ENCODE results near the gene SPRR5. TPM values are rescaled to one million over a fixed set of nuclear protein-coding genes. Genes with fewer than 3 reads are reported as not detected.

Gene SPRR5
- total RNA-seq, 2 donors from 2014 or later = not detected

- no peaks in the 10 kb centered on the region for H3K4me1 Mint-ChIP-seq
- H3K27ac Mint-ChIP-seq = no peak overlapping the region
- no peaks in the 10 kb centered on the region for H3K9me3 ChIP-seq (ENCODE audit: control insufficient read depth, low read length, poor library complexity, severe bottlenecking)
- ATAC-seq = no peak
- no peak for DNase-seq
- H3K36me3 Mint-ChIP-seq (ENCODE audit: low read depth) = peaks cover 2% of the 10 kb centered on the region
- H3K27me3 Mint-ChIP-seq = peaks cover 52% of the 10 kb centered on the region
- H3K4me3 Mint-ChIP-seq = peak overlapping the region; percentile 36
These were observed 27.9 kb upstream of the SPRR5 start for GRCh38 chr1:152919071-152919470.

GRCh38 chr1:152924191-152924590 is 22.8 kb upstream of the SPRR5 start:
- Mint-ChIP-seq H3K27ac (no peak overlapping the region), H3K27me3 (peaks cover 42% of the 10 kb centered on the region), H3K36me3 (ENCODE audit: low read depth) (peaks cover 2% of the 10 kb centered on the region), H3K4me3 (no peak overlapping the region), H3K4me1 (no peaks in the 10 kb centered on the region)
- DNase-seq = no peak
- no peaks in the 10 kb centered on the region for H3K9me3 ChIP-seq (ENCODE audit: control insufficient read depth, low read length, poor library complexity, severe bottlenecking)
- ATAC-seq = no peak

DNA sequence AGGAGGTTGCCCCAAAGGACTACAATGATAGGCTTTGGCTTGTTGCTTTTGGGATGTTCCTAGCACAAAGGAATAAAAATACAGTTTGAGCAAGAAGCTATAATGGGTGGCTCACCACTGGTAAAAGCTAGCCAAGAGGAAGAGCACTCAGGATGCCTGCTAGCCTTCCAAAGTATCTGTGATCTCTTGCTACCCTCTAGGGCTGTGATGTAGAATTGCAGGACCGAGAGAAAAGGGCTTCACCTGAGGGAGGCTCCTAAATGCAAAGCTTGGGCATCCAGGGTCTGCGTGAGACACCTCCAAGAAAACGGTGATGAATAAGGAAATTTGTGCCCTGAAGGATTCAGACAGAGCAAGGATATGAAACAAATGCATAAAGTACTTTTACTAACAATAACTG is 20.9 kb upstream of the SPRR5 start:
- H3K4me1 Mint-ChIP-seq = no peaks in the 10 kb centered on the region
- H3K27me3 Mint-ChIP-seq = peaks cover 45% of the 10 kb centered on the region
- ATAC-seq (no peak), DNase-seq (no peak)
- H3K27ac Mint-ChIP-seq = no peak overlapping the region
- H3K4me3 Mint-ChIP-seq = no peak overlapping the region
- peaks cover 2% of the 10 kb centered on the region for H3K36me3 Mint-ChIP-seq (ENCODE audit: low read depth)
- no peaks in the 10 kb centered on the region for H3K9me3 ChIP-seq (ENCODE audit: control insufficient read depth, low read length, poor library complexity, severe bottlenecking)

DNA sequence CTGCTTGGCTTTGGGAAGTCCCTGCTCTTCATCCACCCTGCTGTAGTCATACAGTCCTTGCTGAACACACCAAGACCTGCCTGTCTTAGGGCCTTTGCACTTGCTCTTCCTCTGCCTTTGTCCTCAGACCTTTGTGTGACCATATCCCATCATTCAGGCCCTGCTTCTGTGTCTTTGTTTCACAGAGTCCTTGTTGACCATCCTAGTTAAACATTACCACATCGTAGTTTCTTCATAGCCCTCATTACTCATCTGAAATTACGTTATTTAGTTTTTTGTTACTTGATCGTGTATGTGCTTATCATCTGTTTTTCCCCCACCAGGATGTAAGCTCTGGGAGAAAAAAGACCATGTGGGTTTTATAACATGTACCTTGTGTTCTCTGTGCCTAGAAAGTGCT is 18.3 kb upstream of the SPRR5 start:
- ATAC-seq = no peak
- H3K4me1 Mint-ChIP-seq = no peaks in the 10 kb centered on the region
- no peak for DNase-seq
- no peak overlapping the region for H3K4me3 Mint-ChIP-seq
- H3K27me3 Mint-ChIP-seq = peaks cover 33% of the 10 kb centered on the region
- H3K27ac Mint-ChIP-seq = no peak overlapping the region
- H3K36me3 Mint-ChIP-seq (ENCODE audit: low read depth) = peaks cover 2% of the 10 kb centered on the region
- H3K9me3 ChIP-seq (ENCODE audit: control insufficient read depth, low read length, poor library complexity, severe bottlenecking) = no peaks in the 10 kb centered on the region

DNA sequence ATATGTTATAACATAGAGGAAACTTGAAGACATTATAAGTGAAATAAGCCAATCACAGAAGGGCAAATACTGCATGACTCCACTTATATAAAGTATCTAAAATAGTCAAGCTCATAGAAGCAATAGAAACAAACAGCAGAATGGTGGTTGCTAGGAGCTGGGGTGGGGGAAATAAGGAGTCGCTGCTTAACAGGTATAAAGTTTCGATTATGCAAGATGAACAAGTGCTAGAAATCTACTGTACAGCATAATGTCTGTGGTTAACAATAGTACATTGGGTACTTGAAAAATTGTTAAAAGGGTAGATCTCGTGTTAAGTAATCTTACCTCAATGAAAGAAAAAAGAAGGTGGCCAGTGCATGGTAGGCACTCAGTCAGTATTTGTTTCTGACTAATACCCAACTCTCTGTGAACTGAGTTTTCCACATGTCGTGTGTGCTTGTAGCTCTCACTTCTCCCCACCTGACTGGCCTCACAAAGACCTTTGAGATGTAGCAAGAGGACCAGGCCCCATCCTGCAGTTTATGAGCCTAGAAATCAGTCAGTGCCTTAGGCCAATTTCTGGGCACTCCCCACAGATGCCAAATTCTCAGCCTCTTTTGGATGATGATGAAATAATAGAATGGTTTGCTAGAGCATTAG is 14.7 kb upstream of the SPRR5 start:
- Mint-ChIP-seq H3K36me3 (ENCODE audit: low read depth) (no peaks in the 10 kb centered on the region), H3K4me1 (no peaks in the 10 kb centered on the region), H3K27ac (no peak overlapping the region), H3K27me3 (peaks cover 39% of the 10 kb centered on the region), H3K4me3 (no peak overlapping the region)
- H3K9me3 ChIP-seq (ENCODE audit: control insufficient read depth, low read length, poor library complexity, severe bottlenecking) = no peaks in the 10 kb centered on the region
- DNase-seq = no peak
- ATAC-seq = no peak

DNA sequence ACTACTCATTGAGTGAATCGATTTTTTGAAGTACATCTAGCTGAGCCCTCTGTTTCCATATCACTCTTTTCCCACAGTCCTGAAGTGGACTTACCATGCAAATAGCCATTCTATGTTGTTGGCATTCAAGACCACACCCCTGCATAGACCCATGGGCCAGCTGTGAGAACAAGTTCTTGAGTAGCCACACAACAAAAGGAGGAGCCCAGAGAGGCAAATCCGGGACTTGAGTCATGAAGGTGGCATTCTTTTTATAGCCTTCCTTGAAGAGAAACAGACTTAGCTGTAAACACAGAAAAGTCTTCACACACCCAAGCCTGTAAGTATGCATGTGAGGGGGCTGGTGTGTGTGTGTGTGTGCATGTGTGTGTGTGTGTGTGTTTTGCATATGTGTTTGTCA is 13.8 kb upstream of the SPRR5 start:
- Mint-ChIP-seq H3K4me1 (no peaks in the 10 kb centered on the region), H3K27me3 (peaks cover 39% of the 10 kb centered on the region), H3K36me3 (ENCODE audit: low read depth) (no peaks in the 10 kb centered on the region), H3K27ac (no peak overlapping the region), H3K4me3 (no peak overlapping the region)
- DNase-seq = no peak
- no peak for ATAC-seq
- H3K9me3 ChIP-seq (ENCODE audit: control insufficient read depth, low read length, poor library complexity, severe bottlenecking) = no peaks in the 10 kb centered on the region

DNA sequence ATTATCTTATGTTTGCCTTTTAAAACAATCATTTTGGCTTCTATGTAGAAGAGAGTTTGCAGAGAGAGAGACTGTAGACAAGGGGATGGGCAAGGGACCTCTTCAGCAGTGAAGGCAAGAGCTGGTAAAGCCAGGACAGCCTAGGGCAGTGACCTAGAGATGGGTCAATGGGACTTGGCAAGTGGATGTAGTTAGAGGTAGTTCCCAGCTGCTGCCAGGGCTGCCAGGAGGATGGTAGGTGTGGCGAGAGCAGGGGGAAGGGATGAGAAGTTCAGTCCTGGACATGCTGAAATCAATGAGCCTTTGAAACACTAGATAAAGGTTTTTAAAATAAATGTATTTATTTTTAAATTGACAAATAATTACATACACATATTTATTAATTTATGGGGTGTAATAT is 6.4 kb upstream of the SPRR5 start:
- ATAC-seq = no peak
- no peaks in the 10 kb centered on the region for H3K9me3 ChIP-seq (ENCODE audit: control insufficient read depth, low read length, poor library complexity, severe bottlenecking)
- no peak for DNase-seq
- no peaks in the 10 kb centered on the region for H3K4me1 Mint-ChIP-seq
- H3K27ac Mint-ChIP-seq = no peak overlapping the region
- H3K27me3 Mint-ChIP-seq = peaks cover 24% of the 10 kb centered on the region
- H3K4me3 Mint-ChIP-seq = no peak overlapping the region
- peaks cover 3% of the 10 kb centered on the region for H3K36me3 Mint-ChIP-seq (ENCODE audit: low read depth)

DNA sequence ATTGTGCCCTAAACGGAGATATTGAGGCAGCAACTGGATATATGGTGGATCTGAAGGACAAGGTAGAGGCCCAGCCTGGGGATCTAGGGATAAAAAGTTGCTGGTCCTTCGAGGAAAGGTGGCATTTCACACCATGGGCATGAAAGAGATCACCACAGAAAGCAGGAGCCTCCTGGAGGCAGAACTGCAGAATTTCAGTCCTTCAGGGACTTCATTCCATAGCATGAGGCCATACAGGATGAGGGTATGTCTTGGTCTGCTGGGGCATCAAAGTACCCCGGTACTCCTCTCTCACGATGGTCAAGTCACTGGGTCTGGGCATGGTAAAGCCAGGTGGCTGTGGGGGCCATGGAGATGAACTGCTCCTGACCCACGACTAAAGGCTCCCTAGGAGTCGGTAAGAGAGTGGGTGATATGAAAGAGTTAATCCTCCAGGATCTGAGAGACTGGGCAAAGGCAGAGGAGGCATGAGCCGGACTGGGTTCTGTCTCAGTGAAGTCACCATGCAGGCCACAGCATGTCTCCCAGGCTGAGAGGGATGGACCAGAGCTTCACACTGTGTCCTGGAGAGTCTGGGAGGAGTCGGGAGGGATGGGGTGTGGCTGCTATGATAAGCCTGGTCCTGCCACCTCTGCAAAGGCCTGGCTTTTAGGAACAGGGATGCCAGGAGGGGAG is 5.8 kb upstream of the SPRR5 start:
- no peak for ATAC-seq
- no peaks in the 10 kb centered on the region for H3K9me3 ChIP-seq (ENCODE audit: control insufficient read depth, low read length, poor library complexity, severe bottlenecking)
- H3K36me3 Mint-ChIP-seq (ENCODE audit: low read depth) = peaks cover 3% of the 10 kb centered on the region
- peaks cover 24% of the 10 kb centered on the region for H3K27me3 Mint-ChIP-seq
- no peak overlapping the region for H3K27ac Mint-ChIP-seq
- H3K4me1 Mint-ChIP-seq = no peaks in the 10 kb centered on the region
- H3K4me3 Mint-ChIP-seq = no peak overlapping the region
- DNase-seq = no peak

GRCh38 chr1:152942161-152942560 is 4.8 kb upstream of the SPRR5 start:
- Mint-ChIP-seq H3K27me3 (peaks cover 33% of the 10 kb centered on the region), H3K4me3 (no peak overlapping the region), H3K36me3 (ENCODE audit: low read depth) (peaks cover 3% of the 10 kb centered on the region), H3K27ac (no peak overlapping the region), H3K4me1 (no peaks in the 10 kb centered on the region)
- DNase-seq = no peak
- no peak for ATAC-seq
- no peaks in the 10 kb centered on the region for H3K9me3 ChIP-seq (ENCODE audit: control insufficient read depth, low read length, poor library complexity, severe bottlenecking)

DNA sequence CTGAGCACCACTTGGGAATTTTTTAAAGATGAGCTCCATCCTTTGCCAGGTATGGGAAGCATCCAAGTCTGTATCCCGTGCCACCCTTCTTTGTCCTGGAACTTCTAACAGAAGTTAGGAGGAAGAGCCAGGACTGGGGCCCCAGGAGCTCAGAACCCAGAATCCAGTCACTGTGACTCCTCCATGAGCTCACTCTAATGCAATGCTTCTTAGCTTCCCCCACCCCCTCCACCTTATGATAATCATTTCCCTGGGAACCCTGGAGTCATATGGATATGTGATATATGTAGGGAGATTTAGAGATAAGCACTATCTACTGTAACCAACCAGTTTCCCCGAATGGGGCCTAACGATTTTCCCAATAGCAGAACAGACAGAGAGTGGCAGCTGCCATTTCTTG is 758 bp upstream of the SPRR5 start:
- peaks cover 47% of the 10 kb centered on the region for H3K27me3 Mint-ChIP-seq
- DNase-seq = no peak
- no peak overlapping the region for H3K27ac Mint-ChIP-seq

GRCh38 chr1:152951711-152952110 is 4.7 kb downstream of the SPRR5 start:
- H3K9me3 ChIP-seq (ENCODE audit: control insufficient read depth, low read length, poor library complexity, severe bottlenecking) = no peaks in the 10 kb centered on the region
- Mint-ChIP-seq H3K27me3 (peaks cover 57% of the 10 kb centered on the region), H3K4me3 (no peak overlapping the region), H3K36me3 (ENCODE audit: low read depth) (no peaks in the 10 kb centered on the region), H3K4me1 (no peaks in the 10 kb centered on the region), H3K27ac (no peak overlapping the region)
- no peak for DNase-seq
- no peak for ATAC-seq

More for the DNA sequence above, 758 bp upstream of the SPRR5 start:
- Mint-ChIP-seq H3K4me1 (no peaks in the 10 kb centered on the region), H3K4me3 (no peak overlapping the region), H3K36me3 (ENCODE audit: low read depth) (no peaks in the 10 kb centered on the region)
- no peak for ATAC-seq
- H3K9me3 ChIP-seq (ENCODE audit: control insufficient read depth, low read length, poor library complexity, severe bottlenecking) = no peaks in the 10 kb centered on the region

- ATAC-seq (no peak), DNase-seq (no peak)
- no peaks in the 10 kb centered on the region for H3K9me3 ChIP-seq (ENCODE audit: control insufficient read depth, low read length, poor library complexity, severe bottlenecking)
- no peaks in the 10 kb centered on the region for H3K4me1 Mint-ChIP-seq
- no peak overlapping the region for H3K27ac Mint-ChIP-seq
- H3K27me3 Mint-ChIP-seq = peaks cover 53% of the 10 kb centered on the region
- no peaks in the 10 kb centered on the region for H3K36me3 Mint-ChIP-seq (ENCODE audit: low read depth)
- no peak overlapping the region for H3K4me3 Mint-ChIP-seq
These were observed 6.8 kb downstream of the SPRR5 start for GRCh38 chr1:152953761-152954160.

- H3K27ac Mint-ChIP-seq = no peak overlapping the region
- H3K4me1 Mint-ChIP-seq = no peaks in the 10 kb centered on the region
- H3K4me3 Mint-ChIP-seq = no peak overlapping the region
- ATAC-seq (no peak), DNase-seq (no peak)
- no peaks in the 10 kb centered on the region for H3K36me3 Mint-ChIP-seq (ENCODE audit: low read depth)
- H3K9me3 ChIP-seq (ENCODE audit: control insufficient read depth, low read length, poor library complexity, severe bottlenecking) = no peaks in the 10 kb centered on the region
- peaks cover 52% of the 10 kb centered on the region for H3K27me3 Mint-ChIP-seq
These were observed 7.4 kb downstream of the SPRR5 start for GRCh38 chr1:152954436-152954835.

GRCh38 chr1:152957561-152957960 is 10.6 kb downstream of the SPRR5 start:
- H3K9me3 ChIP-seq (ENCODE audit: control insufficient read depth, low read length, poor library complexity, severe bottlenecking) = no peaks in the 10 kb centered on the region
- H3K27ac Mint-ChIP-seq = no peak overlapping the region
- H3K4me1 Mint-ChIP-seq = no peaks in the 10 kb centered on the region
- H3K36me3 Mint-ChIP-seq (ENCODE audit: low read depth) = no peaks in the 10 kb centered on the region
- no peak overlapping the region for H3K4me3 Mint-ChIP-seq
- ATAC-seq = no peak
- peaks cover 28% of the 10 kb centered on the region for H3K27me3 Mint-ChIP-seq
- no peak for DNase-seq

Data from T-helper 17 cell (primary cell).